SK-N-MC (cell line): ENCODE data around the gene SMC5.
"Not testable (repeated sequence)": the region's sequence is repeated elsewhere in the genome, so short reads cannot be mapped to it uniquely, and the experiment has no call there.

Experiments used
- DNase-seq: peaks from one replicate; pipeline ENCODE4 v3.0.0-alpha.2; 2011; ENCODE audit warnings: low read depth, low spot score
- H3K27ac ChIP-seq: fragments of 200-600 bp; sonication (generic); 2 replicates; pipeline ENCODE4 v1.5.1; 2016; ENCODE audit warnings: mixed run types
- H3K36me3 ChIP-seq: fragments of 200-600 bp; sonication (generic); 2 replicates; pipeline ENCODE4 v1.6.1; 2017; ENCODE audit warnings: antibody characterized with exemption, low read length, mixed read lengths; ENCODE audit not compliant: insufficient read depth
- H3K4me3 ChIP-seq: fragments of 200-600 bp; sonication (generic); 2 replicates; pipeline ENCODE4 v1.5.1; 2016
- H3K9ac ChIP-seq: fragments of 200-600 bp; sonication (generic); 2 replicates; pipeline ENCODE4 v1.8.0; 2017; ENCODE audit warnings: mixed run types, mixed read lengths; ENCODE audit not compliant: insufficient read length
- H3K9me3 ChIP-seq: fragments of 200-600 bp; sonication (generic); 2 replicates; pipeline ENCODE4 v1.6.1; 2017; ENCODE audit warnings: low read depth, mild to moderate bottlenecking, antibody characterized with exemption, low read length, moderate library complexity, mixed read lengths
- EZH2 ChIP-seq: fragments of 200-600 bp; sonication (generic); IDR thresholded peaks from one replicate; pipeline ENCODE4 v1.6.1; 2017; ENCODE audit warnings: antibody characterized with exemption
- FOXP2 ChIP-seq: optimal IDR thresholded peaks from 2 replicates; pipeline ENCODE3; 2011; ENCODE audit warnings: mild to moderate bottlenecking, moderate library complexity; ENCODE audit not compliant: insufficient read depth; ENCODE audit errors: extremely low read length, control extremely low read depth
- POLR2AphosphoS5 ChIP-seq: IDR thresholded peaks from 2 replicates; pipeline ENCODE4 v1.6.1; 2012; ENCODE audit warnings: mild to moderate bottlenecking, low read depth, low read length, borderline replicate concordance

The SMC5 gene

DNA sequence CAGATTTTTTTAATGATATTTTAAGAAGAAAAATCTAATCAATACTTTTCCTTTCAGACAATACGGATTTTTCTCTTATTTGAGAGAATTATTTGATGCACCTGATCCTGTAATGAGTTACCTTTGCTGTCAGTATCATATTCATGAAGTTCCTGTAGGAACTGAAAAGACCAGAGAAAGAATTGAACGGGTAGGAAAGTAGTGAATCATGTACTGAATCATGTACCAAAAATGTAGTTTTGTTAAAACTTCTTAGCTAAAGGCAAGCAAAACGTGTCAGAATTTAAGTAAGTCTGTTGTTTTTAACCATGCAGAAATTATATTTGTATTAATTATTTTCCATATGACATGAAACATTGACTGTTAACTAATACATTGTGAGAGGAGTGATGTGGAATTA lies 56.6 kb downstream of the SMC5 start:
- DNase-seq = no peak
- Histone ChIP-seq H3K9me3 (no peaks in the 10 kb centered on the region), H3K36me3 (peaks cover 58% of the 10 kb centered on the region), H3K27ac (no peak overlapping the region), H3K9ac (no peak overlapping the region), H3K4me3 (no peak overlapping the region)
- no peak for TF ChIP-seq FOXP2
- no peak for TF ChIP-seq POLR2AphosphoS5
- no peak for TF ChIP-seq EZH2

- H3K27ac ChIP-seq = no peak overlapping the region
- no peak overlapping the region for H3K4me3 ChIP-seq
- H3K9ac ChIP-seq = no peak overlapping the region
- no peak for DNase-seq
- no peak for TF ChIP-seq EZH2
- TF ChIP-seq FOXP2 = no peak
- TF ChIP-seq POLR2AphosphoS5 = no peak
- H3K36me3 ChIP-seq = peaks cover 61% of the 10 kb centered on the region
- no peaks in the 10 kb centered on the region for H3K9me3 ChIP-seq
These were observed 59.2 kb downstream of the SMC5 start for GRCh38 chr9:70318002-70318401.

DNA sequence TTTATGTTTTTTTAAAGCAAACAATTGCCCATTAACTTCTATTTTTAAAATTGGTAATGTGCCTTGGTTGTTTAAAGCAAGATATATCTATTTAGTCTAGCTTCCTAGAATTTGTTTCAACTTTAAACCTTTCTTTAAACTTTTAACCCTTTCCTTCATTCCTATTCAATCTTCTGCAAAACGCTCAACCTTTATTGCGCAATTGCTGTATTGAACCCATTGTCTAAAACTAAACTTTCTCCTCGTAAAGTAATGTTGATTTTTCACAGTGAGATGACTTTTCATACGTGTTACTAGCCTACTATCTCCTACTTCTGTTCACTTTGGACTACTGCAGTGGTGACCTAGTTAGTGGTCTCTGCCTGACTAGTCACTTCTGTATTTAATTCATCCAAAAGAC lies 63.3 kb downstream of the SMC5 start:
- no peak overlapping the region for H3K9ac ChIP-seq
- DNase-seq = no peak
- H3K9me3 ChIP-seq = no peaks in the 10 kb centered on the region
- H3K36me3 ChIP-seq = peaks cover 80% of the 10 kb centered on the region
- H3K4me3 ChIP-seq = no peak overlapping the region
- no peak overlapping the region for H3K27ac ChIP-seq
- TF ChIP-seq FOXP2 = no peak
- TF ChIP-seq POLR2AphosphoS5 = no peak
- no peak for TF ChIP-seq EZH2

DNA sequence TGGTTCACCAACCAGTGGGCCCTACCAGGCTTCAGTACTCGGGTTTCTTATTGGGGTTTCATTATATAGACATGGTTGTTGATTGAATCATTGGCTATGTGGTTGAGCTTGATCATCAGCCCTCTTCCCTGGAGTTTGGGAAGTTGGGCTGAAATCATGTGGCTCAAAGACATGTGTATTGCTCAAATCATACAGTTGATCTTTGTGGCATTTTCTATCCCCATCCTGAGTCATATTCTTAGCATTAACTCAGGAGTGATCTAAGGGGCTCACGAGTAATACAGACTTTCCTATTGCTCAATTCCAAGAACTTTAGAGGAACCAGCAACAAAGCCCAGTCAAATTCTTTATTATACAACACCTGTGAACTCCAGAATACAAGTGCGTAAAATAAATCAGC lies 66.2 kb downstream of the SMC5 start:
- TF ChIP-seq FOXP2 (no peak), EZH2 (no peak), POLR2AphosphoS5 (no peak)
- Histone ChIP-seq H3K9ac (no peak overlapping the region), H3K27ac (no peak overlapping the region), H3K36me3 (peaks cover 84% of the 10 kb centered on the region), H3K9me3 (no peaks in the 10 kb centered on the region), H3K4me3 (no peak overlapping the region)
- DNase-seq = no peak

GRCh38 chr9:70328625-70329024 lies 69.8 kb downstream of the SMC5 start:
- H3K4me3 ChIP-seq, H3K27ac ChIP-seq, H3K9ac ChIP-seq, DNase-seq, H3K9me3 ChIP-seq: not testable (repeated sequence)
- H3K36me3 ChIP-seq = peaks cover 64% of the 10 kb centered on the region

GRCh38 chr9:70340572-70340971 lies 81.8 kb downstream of the SMC5 start:
- no peaks in the 10 kb centered on the region for H3K9me3 ChIP-seq
- DNase-seq = peak; percentile 3
- TF ChIP-seq EZH2 (no peak), FOXP2 (no peak), POLR2AphosphoS5 (no peak)

DNA sequence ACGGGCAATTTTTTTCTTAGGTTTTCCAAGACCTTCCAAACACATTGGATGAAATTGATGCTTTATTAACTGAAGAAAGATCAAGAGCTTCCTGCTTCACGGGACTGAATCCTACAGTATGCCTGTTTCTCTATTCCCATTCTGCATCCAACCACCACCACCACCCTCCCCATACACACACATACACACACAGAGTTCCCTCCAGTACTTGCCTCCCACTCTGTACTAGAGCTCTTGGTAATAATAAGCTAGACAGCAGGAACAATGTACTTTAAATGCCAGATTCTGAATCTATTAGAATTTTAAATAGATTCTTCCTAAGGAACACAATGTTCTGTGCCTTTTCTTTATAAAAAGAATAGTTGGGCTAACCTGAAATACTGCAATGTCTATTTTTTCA lies 88.3 kb downstream of the SMC5 start:
- Histone ChIP-seq H3K9ac (no peak overlapping the region), H3K9me3 (no peaks in the 10 kb centered on the region), H3K36me3 (peaks cover 44% of the 10 kb centered on the region), H3K4me3 (no peak overlapping the region), H3K27ac (no peak overlapping the region)
- TF ChIP-seq EZH2 = no peak
- TF ChIP-seq FOXP2 = no peak
- no peak for TF ChIP-seq POLR2AphosphoS5
- DNase-seq = no peak

More at GRCh38 chr9:70340572-70340971, 81.8 kb downstream of the SMC5 start:
- H3K27ac ChIP-seq = no peak overlapping the region
- H3K9ac ChIP-seq = no peak overlapping the region
- peaks cover 13% of the 10 kb centered on the region; the same call in 1 of the 2 replicates for H3K36me3 ChIP-seq
- H3K4me3 ChIP-seq = no peak overlapping the region

DNA sequence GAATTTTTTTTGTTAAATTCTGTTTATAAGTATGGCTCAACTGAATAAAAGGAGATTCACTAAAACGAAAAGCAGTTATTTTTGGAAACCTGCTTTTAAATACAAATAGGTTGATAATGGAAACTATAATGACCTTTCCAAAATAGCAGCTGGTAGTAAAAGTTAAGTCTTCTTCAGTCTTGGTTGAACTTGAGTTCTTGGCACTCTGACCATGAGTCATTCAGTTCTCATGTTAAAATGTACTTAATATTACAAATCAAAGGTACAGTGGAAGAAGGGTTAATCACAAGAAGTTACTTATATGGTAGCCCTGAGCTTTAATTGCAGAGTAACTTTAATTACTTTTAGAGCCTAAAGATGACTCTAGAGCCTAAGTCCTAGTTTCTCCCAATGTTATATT lies 93.6 kb downstream of the SMC5 start:
- Histone ChIP-seq H3K36me3 (peaks cover 32% of the 10 kb centered on the region), H3K4me3 (no peak overlapping the region), H3K27ac (no peak overlapping the region), H3K9ac (no peak overlapping the region), H3K9me3 (no peaks in the 10 kb centered on the region)
- no peak for TF ChIP-seq FOXP2
- TF ChIP-seq POLR2AphosphoS5 = no peak
- TF ChIP-seq EZH2 = no peak
- no peak for DNase-seq

GRCh38 chr9:70352802-70353201 lies 94.0 kb downstream of the SMC5 start:
- no peak for DNase-seq
- no peak for TF ChIP-seq FOXP2
- TF ChIP-seq POLR2AphosphoS5 = no peak
- no peak for TF ChIP-seq EZH2
- Histone ChIP-seq H3K9ac (no peak overlapping the region), H3K4me3 (no peak overlapping the region), H3K36me3 (peaks cover 31% of the 10 kb centered on the region), H3K27ac (no peak overlapping the region), H3K9me3 (no peaks in the 10 kb centered on the region)

DNA sequence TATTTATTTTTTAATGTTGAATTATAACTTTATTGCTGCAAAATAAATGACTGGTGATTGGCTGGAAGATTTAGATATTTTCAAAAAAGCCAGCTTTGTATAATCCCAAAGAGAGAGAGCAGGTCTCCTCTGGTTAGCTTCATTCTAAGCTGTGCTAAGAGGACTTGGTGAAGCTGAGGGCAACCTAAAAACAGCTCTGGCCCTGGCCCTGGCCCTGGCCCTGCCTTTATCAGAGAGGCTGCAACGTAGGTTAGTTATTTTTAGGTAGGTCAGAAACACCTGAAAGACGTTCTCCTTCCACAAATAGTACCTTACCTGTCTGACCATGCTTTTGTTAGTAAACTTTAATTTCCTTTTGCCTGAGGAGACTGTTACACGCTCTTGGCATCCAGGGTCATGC lies 97.0 kb downstream of the SMC5 start:
- no peak overlapping the region for H3K4me3 ChIP-seq
- H3K9ac ChIP-seq = no peak overlapping the region
- H3K36me3 ChIP-seq = peaks cover 12% of the 10 kb centered on the region
- H3K27ac ChIP-seq = no peak overlapping the region
- DNase-seq = no peak
- H3K9me3 ChIP-seq = no peaks in the 10 kb centered on the region
- TF ChIP-seq POLR2AphosphoS5 (no peak), FOXP2 (no peak), EZH2 (no peak)
